ENCODE measurements around the gene KCNT2.
A peak's percentile ranks its signal among the peaks of the same experiment; 100 is the strongest.

KCNT2 gene

GRCh38 chr1:196181594-196181878 lies 426.7 kb downstream of the KCNT2 start:
- DNase-seq (ENCODE audit: low read depth) = no peak

- DNase-seq (ENCODE audit: low read depth) = peak; percentile 89
These were observed 427.2 kb downstream of the KCNT2 start for GRCh38 chr1:196180847-196181593.

- no peak for DNase-seq (ENCODE audit: low read depth)
These were observed 430.1 kb downstream of the KCNT2 start for GRCh38 chr1:196178083-196178635.

Data from non-pigmented ciliary epithelial cell (primary cell).